GM23248 (cell line): ENCODE data around the gene LRATD1. TPM values are rescaled to one million over a fixed set of nuclear protein-coding genes. Genes with fewer than 3 reads are reported as not detected.

ENCODE experiments used
- DNase-seq: peaks from one replicate; pipeline ENCODE4 v3.0.0-alpha.2; 2015
- H2AFZ ChIP-seq: fragments of 200-600 bp; sonication (generic); 2 replicates; pipeline ENCODE4 v1.6.1; 2016; ENCODE audit warnings: antibody characterized with exemption
- H3F3A ChIP-seq: fragments of 200-600 bp; sonication (generic); 2 replicates; pipeline ENCODE4 v1.6.1; 2016; ENCODE audit warnings: mild to moderate bottlenecking, antibody characterized with exemption, mixed run types; ENCODE audit not compliant: insufficient read depth
- H3K27ac ChIP-seq: fragments of 200-600 bp; sonication (generic); 2 replicates; pipeline ENCODE4 v1.5.1; 2016; ENCODE audit warnings: mild to moderate bottlenecking
- H3K27me3 ChIP-seq: fragments of 200-600 bp; sonication (generic); replicated peaks from 2 replicates; pipeline ENCODE4 v1.6.1; 2016; ENCODE audit warnings: mild to moderate bottlenecking; ENCODE audit not compliant: insufficient read depth
- H3K36me3 ChIP-seq: fragments of 200-600 bp; sonication (generic); 2 replicates; pipeline ENCODE4 v1.6.1; 2016; ENCODE audit warnings: low read depth, mild to moderate bottlenecking
- H3K4me1 ChIP-seq: fragments of 200-600 bp; sonication (generic); 2 replicates; pipeline ENCODE4 v1.6.1; 2016; ENCODE audit warnings: mild to moderate bottlenecking; ENCODE audit not compliant: insufficient read depth
- H3K4me2 ChIP-seq: fragments of 200-600 bp; sonication (generic); one replicate; pipeline ENCODE4 v1.6.1; 2016; ENCODE audit warnings: mild to moderate bottlenecking; ENCODE audit not compliant: unreplicated experiment
- H3K4me3 ChIP-seq: fragments of 200-600 bp; sonication (generic); 2 replicates; pipeline ENCODE4 v1.5.1; 2016; ENCODE audit warnings: mild to moderate bottlenecking
- H3K79me2 ChIP-seq: fragments of 200-600 bp; sonication (generic); 2 replicates; pipeline ENCODE4 v1.6.1; 2016; ENCODE audit warnings: mild to moderate bottlenecking; ENCODE audit not compliant: insufficient read depth
- H3K9ac ChIP-seq: fragments of 200-600 bp; sonication (generic); 2 replicates; pipeline ENCODE4 v1.6.1; 2016; ENCODE audit warnings: mild to moderate bottlenecking
- H3K9me2 ChIP-seq: fragments of 200-600 bp; sonication (generic); 2 replicates; pipeline ENCODE4 v1.6.1; 2016; ENCODE audit warnings: mixed run types, mild to moderate bottlenecking, moderate library complexity; ENCODE audit not compliant: insufficient read depth
- H3K9me3 ChIP-seq: fragments of 200-600 bp; sonication (generic); one replicate; pipeline ENCODE4 v1.6.1; 2017; ENCODE audit warnings: low read depth
- H4K20me1 ChIP-seq: fragments of 200-600 bp; sonication (generic); 2 replicates; pipeline ENCODE4 v1.6.0; 2016; ENCODE audit not compliant: insufficient read depth
- EZH2 ChIP-seq: fragments of 200-600 bp; sonication (generic); IDR thresholded peaks from 2 replicates; pipeline ENCODE4 v1.6.1; 2018; ENCODE audit warnings: antibody characterized with exemption, mild to moderate bottlenecking; ENCODE audit not compliant: insufficient read depth, poor library complexity, severe bottlenecking
- EZH2phosphoT487 ChIP-seq: fragments of 200-600 bp; sonication (generic); IDR thresholded peaks from 2 replicates; pipeline ENCODE4 v1.6.1; 2018; ENCODE audit warnings: antibody characterized with exemption, moderate library complexity, mild to moderate bottlenecking, low read depth; ENCODE audit not compliant: insufficient read depth
- WGBS, 2 experiments: methylation state at CpG; one replicate each; pipeline ENCODE4 v1.1.6; 2015 to 2017; ENCODE audit warnings: low lambda C conversion rate in 2 of 2, low coverage in 1 of 2; ENCODE audit errors: missing lambda C conversion rate in 2 of 2; 5-methylcytosine and 5-hydroxymethylcytosine counted together
- in situ Hi-C: fragments of 300-500 bp; cut with MboI; formaldehyde crosslinking; loops from 2 replicates; pipeline ENCODE4 v1.15.0; 2020
- polyA plus RNA-seq: library from polyadenylated mRNA; unstranded; fragments of >200 nt; fragmentation: Nextera tagmentation; extraction: Ambion mirVana; gene quantifications from 2 replicates; pipeline ENCODE4 v1.2.1, GENCODE V29; 2016
- total RNA-seq: library from RNA; depleted of rRNA; stranded (reverse); fragments of >200 nt; shearing (Covaris generic); gene quantifications from 2 replicates; pipeline ENCODE4 v1.2.3, GENCODE V29; 2014

LRATD1 gene
- total and polyA plus RNA-seq, 2 experiments from 2014 or later, result 1.2 to 1.3 TPM

DNA sequence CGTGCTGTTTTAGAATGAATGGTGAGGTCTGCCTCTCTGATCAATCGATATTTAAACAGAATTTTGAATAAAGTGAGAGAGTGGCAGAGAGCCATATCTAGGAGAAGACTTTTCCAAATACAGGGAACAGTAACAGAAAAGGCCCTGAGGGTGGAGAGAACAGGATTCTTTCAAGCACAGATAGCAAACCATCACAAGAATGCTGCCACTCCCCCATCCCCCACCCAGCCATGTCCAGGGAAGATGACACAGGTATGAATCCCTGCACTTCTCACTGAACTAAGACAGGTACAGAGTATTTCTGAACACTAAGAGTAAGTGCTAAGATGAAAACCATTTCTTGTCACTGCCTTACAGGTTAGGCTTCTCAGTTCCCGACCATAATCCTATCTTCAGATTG lies 23.6 kb downstream of the LRATD1 start:
- Histone ChIP-seq H3K4me3 (no peak overlapping the region), H2AFZ (no peak overlapping the region), H3K9me3 (no peaks in the 10 kb centered on the region), H3F3A (no peaks in the 10 kb centered on the region), H3K4me2 (no peak overlapping the region), H3K27me3 (no peaks in the 10 kb centered on the region), H3K4me1 (no peaks in the 10 kb centered on the region), H3K36me3 (no peaks in the 10 kb centered on the region), H3K79me2 (no peaks in the 10 kb centered on the region), H3K9ac (no peak overlapping the region), H3K27ac (no peak overlapping the region), H4K20me1 (no peaks in the 10 kb centered on the region), H3K9me2 (no peaks in the 10 kb centered on the region)
- no peak for DNase-seq
- 44 to 49% methylated on average over 3 of the region's 3 CpGs for WGBS, 2 experiments
- TF ChIP-seq EZH2, result no peak
- TF ChIP-seq EZH2phosphoT487, result no peak
- in situ Hi-C loops, result no loop called here

DNA sequence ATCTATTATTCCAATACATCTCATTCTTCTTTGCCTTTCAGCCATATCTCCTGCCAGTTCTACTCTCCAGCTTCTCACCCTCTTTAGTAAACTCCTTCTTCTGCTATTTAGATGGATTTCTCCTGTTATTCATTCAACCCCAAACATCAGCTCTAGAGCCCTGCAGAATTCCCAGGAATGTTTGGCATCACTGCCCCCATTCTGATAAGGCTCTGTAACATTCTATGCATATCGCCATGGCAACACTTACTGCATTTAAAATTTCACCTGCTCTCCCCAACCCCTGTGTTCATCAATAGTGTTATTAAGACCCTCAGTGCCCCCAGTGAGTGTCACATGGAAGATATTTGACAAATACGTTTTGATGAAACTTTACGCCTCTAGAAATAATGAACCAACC lies 28.6 kb downstream of the LRATD1 start:
- Histone ChIP-seq H3K36me3 (no peaks in the 10 kb centered on the region), H3K79me2 (no peaks in the 10 kb centered on the region), H3K4me3 (no peak overlapping the region), H3F3A (no peaks in the 10 kb centered on the region), H3K4me1 (no peaks in the 10 kb centered on the region), H3K4me2 (no peak overlapping the region), H2AFZ (no peak overlapping the region), H3K9me3 (no peaks in the 10 kb centered on the region), H3K9ac (no peak overlapping the region), H3K27ac (no peak overlapping the region), H3K9me2 (no peaks in the 10 kb centered on the region), H3K27me3 (no peaks in the 10 kb centered on the region), H4K20me1 (no peaks in the 10 kb centered on the region)
- 40 to 49% methylated on average over 3 of the region's 3 CpGs for WGBS, 2 experiments
- no peak for TF ChIP-seq EZH2phosphoT487
- no peak for TF ChIP-seq EZH2
- no peak for DNase-seq
- in situ Hi-C loops, result no loop called here

- WGBS, 2 experiments, result 2% methylated on average over 8 of the region's 8 CpGs
- peak; percentile 15 for DNase-seq
- TF ChIP-seq EZH2, result no peak
- TF ChIP-seq EZH2phosphoT487, result no peak
- Histone ChIP-seq H3K4me1 (no peaks in the 10 kb centered on the region), H3K27me3 (no peaks in the 10 kb centered on the region), H3K9me2 (no peaks in the 10 kb centered on the region), H3K36me3 (no peaks in the 10 kb centered on the region), H3K79me2 (no peaks in the 10 kb centered on the region), H3F3A (no peaks in the 10 kb centered on the region), H2AFZ (no peak overlapping the region), H3K27ac (no peak overlapping the region), H3K9ac (no peak overlapping the region), H3K4me2 (no peak overlapping the region), H3K4me3 (no peak overlapping the region), H4K20me1 (no peaks in the 10 kb centered on the region), H3K9me3 (no peaks in the 10 kb centered on the region)
- in situ Hi-C loops, result no loop called here
These were observed 40.9 kb downstream of the LRATD1 start for GRCh38 chr2:14673351-14673875.

DNA sequence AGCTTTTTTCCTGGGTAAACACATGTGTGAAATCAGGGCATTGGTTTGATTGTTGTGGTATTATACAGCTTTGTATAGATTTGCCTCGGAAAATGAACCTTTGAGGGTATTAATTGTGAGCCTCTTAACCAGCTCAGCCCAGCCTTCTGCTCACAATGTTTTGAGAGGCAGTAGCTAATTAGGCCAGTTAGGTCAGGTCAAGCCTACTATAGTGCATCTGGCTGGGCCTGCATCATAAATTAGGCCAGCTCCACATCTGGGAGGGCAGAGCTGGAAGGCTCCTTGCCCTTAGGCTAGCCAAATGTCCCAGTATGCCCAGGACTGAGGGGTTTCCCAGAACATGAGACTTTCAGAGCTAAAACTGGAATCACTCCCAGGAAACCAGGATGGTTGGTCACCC lies 43.0 kb downstream of the LRATD1 start:
- Histone ChIP-seq H3K4me1 (no peaks in the 10 kb centered on the region), H3K27me3 (no peaks in the 10 kb centered on the region), H3K79me2 (no peaks in the 10 kb centered on the region), H3K36me3 (no peaks in the 10 kb centered on the region), H2AFZ (no peak overlapping the region), H4K20me1 (no peaks in the 10 kb centered on the region), H3K9me3 (no peaks in the 10 kb centered on the region), H3K27ac (no peak overlapping the region), H3F3A (no peaks in the 10 kb centered on the region), H3K9ac (no peak overlapping the region), H3K4me3 (no peak overlapping the region), H3K9me2 (no peaks in the 10 kb centered on the region), H3K4me2 (no peak overlapping the region)
- DNase-seq, result no peak
- 21 to 25% methylated on average over 1 of the region's 1 CpG for WGBS, 2 experiments
- TF ChIP-seq EZH2phosphoT487 (no peak), EZH2 (no peak)
- in situ Hi-C loops, result no loop called here

GRCh38 chr2:14676371-14676770 lies 43.9 kb downstream of the LRATD1 start:
- H3K36me3 ChIP-seq, result no peaks in the 10 kb centered on the region
- H3K9me3 ChIP-seq, result no peaks in the 10 kb centered on the region
- no peak overlapping the region for H3K27ac ChIP-seq
- no peak overlapping the region for H2AFZ ChIP-seq
- H4K20me1 ChIP-seq, result no peaks in the 10 kb centered on the region
- no peaks in the 10 kb centered on the region for H3K9me2 ChIP-seq
- H3K79me2 ChIP-seq, result no peaks in the 10 kb centered on the region
- H3K9ac ChIP-seq, result no peak overlapping the region
- H3K4me3 ChIP-seq, result no peak overlapping the region
- DNase-seq, result no peak
- H3K4me1 ChIP-seq, result no peaks in the 10 kb centered on the region
- H3F3A ChIP-seq, result no peaks in the 10 kb centered on the region
- in situ Hi-C loops, result no loop called here
- H3K4me2 ChIP-seq, result no peak overlapping the region
- no peaks in the 10 kb centered on the region for H3K27me3 ChIP-seq
- no peak for TF ChIP-seq EZH2phosphoT487
- no peak for TF ChIP-seq EZH2
